SH-SY5Y (cell line): ENCODE measurements around the gene MESP2.

ENCODE experiments used
- GATA2 ChIP-seq: IDR thresholded peaks from 2 replicates; pipeline ENCODE4 v1.6.1; 2011; ENCODE audit warnings: mild to moderate bottlenecking, low read depth, low read length
- GATA3 ChIP-seq: IDR thresholded peaks from 2 replicates; pipeline ENCODE4 v1.6.1; 2011; ENCODE audit warnings: low read depth, mild to moderate bottlenecking, low read length, moderate library complexity

DNA sequence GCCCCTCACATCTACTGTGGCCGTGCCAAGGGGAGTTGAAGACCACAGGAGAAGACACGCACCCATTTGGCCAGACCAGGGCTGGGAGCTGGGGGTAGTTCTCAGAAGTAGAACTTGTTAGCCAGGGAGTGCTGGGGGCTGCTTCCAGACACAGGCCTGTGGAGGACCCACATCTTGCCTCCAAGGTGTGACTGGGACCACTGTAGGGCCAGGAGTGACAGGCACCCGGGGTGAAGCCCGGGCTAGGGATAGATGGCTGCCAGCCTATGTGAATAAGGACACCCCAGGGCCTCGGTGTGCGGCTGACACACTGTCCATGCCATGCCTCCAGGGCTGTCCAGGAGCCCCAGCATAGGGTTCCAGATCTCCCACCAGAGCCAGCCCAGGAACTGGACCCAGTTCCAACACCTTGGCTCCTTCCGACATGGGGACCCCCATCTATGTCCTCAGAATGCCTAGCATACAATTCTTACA is 36.8 kb downstream of the MESP2 start:
- TF ChIP-seq GATA2 (no peak), GATA3 (no peak)
